Progenitor cell of endocrine pancreas (in vitro differentiated cells): Measurements from ENCODE around the gene IDE. TPM values are rescaled to one million over a fixed set of nuclear protein-coding genes. Genes with fewer than 3 reads are reported as not detected.

ENCODE experiments used
- DNase-seq: peaks from one replicate; pipeline ENCODE4 v3.0.0; 2021; ENCODE audit warnings: low spot score; ENCODE audit not compliant: unreplicated experiment
- H3K27ac Mint-ChIP-seq: 2 replicates; pipeline ENCODE4 v1.8.0; 2021; ENCODE audit warnings: mild to moderate bottlenecking, moderate library complexity, mixed read lengths
- H3K27me3 Mint-ChIP-seq: 2 replicates; pipeline ENCODE4 v1.8.0; 2021; ENCODE audit warnings: mixed read lengths
- H3K36me3 Mint-ChIP-seq: 2 replicates; pipeline ENCODE4 v1.8.0; 2022; ENCODE audit warnings: mixed read lengths; ENCODE audit not compliant: insufficient read depth
- H3K4me1 Mint-ChIP-seq: 2 replicates; pipeline ENCODE4 v1.8.0; 2021; ENCODE audit warnings: low read depth, mixed read lengths
- H3K4me3 Mint-ChIP-seq: 2 replicates; pipeline ENCODE4 v1.8.0; 2021; ENCODE audit warnings: low read depth, mild to moderate bottlenecking, moderate library complexity, mixed read lengths
- H3K9me3 Mint-ChIP-seq: 2 replicates; pipeline ENCODE4 v1.8.0; 2021; ENCODE audit warnings: low read depth, mixed read lengths
- CTCF ChIP-seq: fragments of 200-600 bp; sonication (generic); IDR thresholded peaks from one replicate; pipeline ENCODE4 v1.5.0; 2021; ENCODE audit warnings: antibody characterized with exemption, mild to moderate bottlenecking; ENCODE audit not compliant: unreplicated experiment
- total RNA-seq: library from RNA; stranded (reverse); gene quantifications from 2 replicates; pipeline ENCODE4 v1.2.1, GENCODE V29; 2021

Gene IDE
- total RNA-seq, 1 donor from 2014 or later, result 60.1 TPM

GRCh38 chr10:92418221-92418620 lies 155.7 kb downstream of the IDE start:
- Mint-ChIP-seq H3K4me3 (no peak overlapping the region), H3K36me3 (peaks cover 2% of the 10 kb centered on the region), H3K27me3 (peaks cover 40% of the 10 kb centered on the region), H3K4me1 (peaks cover 2% of the 10 kb centered on the region), H3K9me3 (peaks cover 7% of the 10 kb centered on the region), H3K27ac (no peak overlapping the region)
- no peak for TF ChIP-seq CTCF
- DNase-seq, result no peak

- Mint-ChIP-seq H3K4me3 (no peak overlapping the region), H3K36me3 (no peaks in the 10 kb centered on the region), H3K27me3 (peaks cover 9% of the 10 kb centered on the region), H3K9me3 (peaks cover 7% of the 10 kb centered on the region), H3K27ac (no peak overlapping the region), H3K4me1 (no peaks in the 10 kb centered on the region)
- no peak for DNase-seq
- TF ChIP-seq CTCF, result no peak
Observed at GRCh38 chr10:92413519-92413918, 160.4 kb downstream of the IDE start.

- no peak overlapping the region for H3K4me3 Mint-ChIP-seq
- peaks cover 7% of the 10 kb centered on the region for H3K27me3 Mint-ChIP-seq
- no peak for DNase-seq
- H3K9me3 Mint-ChIP-seq, result peaks cover 7% of the 10 kb centered on the region
- H3K4me1 Mint-ChIP-seq, result no peaks in the 10 kb centered on the region
- no peak for TF ChIP-seq CTCF
- H3K36me3 Mint-ChIP-seq, result no peaks in the 10 kb centered on the region
- H3K27ac Mint-ChIP-seq, result no peak overlapping the region
Observed at GRCh38 chr10:92413011-92413410, 160.9 kb downstream of the IDE start.

- H3K4me3 Mint-ChIP-seq, result no peak overlapping the region
- H3K4me1 Mint-ChIP-seq, result no peaks in the 10 kb centered on the region
- no peak overlapping the region for H3K27ac Mint-ChIP-seq
- no peak for TF ChIP-seq CTCF
- H3K36me3 Mint-ChIP-seq, result no peaks in the 10 kb centered on the region
- no peaks in the 10 kb centered on the region for H3K27me3 Mint-ChIP-seq
- H3K9me3 Mint-ChIP-seq, result peaks cover 3% of the 10 kb centered on the region
- no peak for DNase-seq
Observed at GRCh38 chr10:92411406-92411805, 162.5 kb downstream of the IDE start.

GRCh38 chr10:92410501-92410900 lies 163.4 kb downstream of the IDE start:
- no peak for TF ChIP-seq CTCF
- H3K4me1 Mint-ChIP-seq, result no peaks in the 10 kb centered on the region
- H3K27me3 Mint-ChIP-seq, result peaks cover 2% of the 10 kb centered on the region
- DNase-seq, result no peak
- no peaks in the 10 kb centered on the region for H3K9me3 Mint-ChIP-seq
- no peaks in the 10 kb centered on the region for H3K36me3 Mint-ChIP-seq
- no peak overlapping the region for H3K4me3 Mint-ChIP-seq
- no peak overlapping the region for H3K27ac Mint-ChIP-seq
